ENCODE measurements around the gene CLDN6.

- no peak for TF ChIP-seq CTCF (IDR thresholded peaks at IDR 0.05; ENCODE audit: low read depth, low read length, poor library complexity, severe bottlenecking)
- no peak for TF ChIP-seq EZH2phosphoT487 (IDR thresholded peaks at IDR 0.05; ENCODE audit: borderline replicate concordance, low read length)
Measured at GRCh38 chr16:2971985-2972784, 45.8 kb downstream of the CLDN6 start.
